Tongue (tissue), 2 donors: Measurements from ENCODE around the gene NOXA1. TPM values are rescaled to one million over a fixed set of nuclear protein-coding genes. Genes with fewer than 3 reads are reported as not detected.

Experiments used
- DNase-seq: peaks from one replicate; pipeline ENCODE4 v3.0.0-alpha.2; 2015
- total RNA-seq: library from RNA; depleted of rRNA; stranded (reverse); fragments of >200 nt; gene quantifications from one replicate; pipeline ENCODE4 v1.2.3, GENCODE V29; 2014

NOXA1 gene
- total RNA-seq, 1 donor from 2014 or later, result 1.2 TPM

DNA sequence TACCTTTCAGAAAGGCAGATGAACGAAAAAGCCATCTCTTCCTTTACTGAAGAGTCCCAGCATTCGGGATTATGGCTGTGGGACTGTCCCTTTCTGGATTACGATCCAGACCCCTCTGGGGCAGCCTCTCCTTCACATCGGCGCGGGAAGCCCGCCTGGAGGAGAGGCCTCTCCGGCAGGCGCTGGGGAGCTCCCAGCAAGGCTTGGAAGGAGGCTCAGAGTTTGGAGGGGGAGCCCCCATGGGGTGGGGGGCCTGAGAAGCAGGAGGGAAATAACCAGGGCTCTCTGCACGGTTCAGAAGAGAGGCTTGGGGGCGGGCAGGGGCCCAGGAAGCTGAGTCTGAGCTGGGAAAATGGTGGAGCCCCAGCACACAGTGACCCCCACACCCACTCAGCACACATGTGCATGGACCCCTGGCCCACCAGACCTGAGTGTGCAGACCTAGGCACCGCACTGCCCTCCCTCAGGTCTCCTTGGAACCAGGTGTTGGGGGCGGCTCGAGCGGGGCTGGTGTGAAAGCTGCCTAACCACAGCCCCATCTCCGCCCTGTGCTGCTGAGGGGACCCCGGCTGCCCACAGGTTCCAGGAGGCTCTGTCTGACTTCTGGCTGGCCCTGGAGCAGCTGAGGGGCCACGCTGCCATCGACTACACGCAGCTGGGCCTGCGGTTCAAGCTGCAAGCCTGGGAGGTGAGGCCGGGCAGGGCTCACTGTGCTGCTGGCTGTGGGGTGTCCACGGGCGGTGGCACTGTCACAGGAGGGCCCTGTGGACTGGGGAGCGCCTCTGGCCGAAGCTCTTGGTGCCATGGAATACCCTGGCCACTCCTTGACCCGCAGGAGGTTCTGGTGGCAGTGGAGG lies 4.5 kb downstream of the NOXA1 start:
- no peak for DNase-seq

DNA sequence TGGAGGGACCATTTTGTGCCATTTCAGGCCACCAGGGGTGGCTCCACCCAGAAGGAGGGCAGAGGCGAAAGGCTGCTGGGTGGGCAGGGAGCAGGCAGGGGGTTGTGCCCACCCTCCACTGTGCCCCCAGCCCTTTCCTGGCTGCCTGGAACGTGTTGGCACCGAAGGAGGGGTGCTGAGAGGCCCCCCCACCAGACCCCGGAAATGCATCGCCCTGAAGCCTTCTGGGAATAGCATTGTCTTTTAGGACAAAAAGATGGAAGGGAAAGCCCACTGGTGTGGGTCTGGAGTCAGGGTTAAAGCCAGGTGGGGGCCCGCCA lies 5.1 kb downstream of the NOXA1 start:
- DNase-seq, result no peak

DNA sequence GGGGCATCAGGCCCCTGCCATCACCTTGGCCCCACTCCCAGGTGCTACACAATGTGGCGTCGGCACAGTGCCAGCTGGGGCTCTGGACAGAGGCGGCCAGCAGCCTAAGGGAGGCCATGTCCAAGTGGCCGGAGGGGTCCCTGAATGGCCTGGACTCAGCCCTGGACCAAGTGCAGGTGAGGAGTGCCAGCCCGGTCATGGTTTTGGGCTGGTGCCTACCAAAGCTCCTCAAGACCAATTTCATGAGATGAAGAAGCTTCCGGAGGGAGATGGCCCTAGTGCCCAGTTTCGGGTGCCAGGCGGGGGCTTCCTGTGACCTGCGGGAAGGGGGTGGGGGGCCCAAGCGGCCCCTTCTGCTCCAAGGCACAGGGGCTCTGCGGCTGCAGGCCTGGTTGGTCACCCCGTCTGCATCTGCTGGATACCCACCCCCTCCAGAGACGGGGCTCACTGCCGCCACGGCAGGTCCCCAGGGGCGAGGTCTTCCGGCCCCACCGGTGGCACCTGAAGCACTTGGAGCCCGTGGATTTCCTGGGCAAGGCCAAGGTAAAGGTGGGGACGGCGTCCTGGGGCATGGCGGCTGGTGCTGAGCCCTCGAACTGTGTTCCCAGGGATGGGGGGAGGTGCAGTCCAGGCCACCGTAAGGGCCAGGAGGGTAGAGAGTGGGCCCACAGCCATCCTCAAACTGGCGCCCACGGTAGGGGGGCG lies 5.8 kb downstream of the NOXA1 start:
- no peak for DNase-seq

DNA sequence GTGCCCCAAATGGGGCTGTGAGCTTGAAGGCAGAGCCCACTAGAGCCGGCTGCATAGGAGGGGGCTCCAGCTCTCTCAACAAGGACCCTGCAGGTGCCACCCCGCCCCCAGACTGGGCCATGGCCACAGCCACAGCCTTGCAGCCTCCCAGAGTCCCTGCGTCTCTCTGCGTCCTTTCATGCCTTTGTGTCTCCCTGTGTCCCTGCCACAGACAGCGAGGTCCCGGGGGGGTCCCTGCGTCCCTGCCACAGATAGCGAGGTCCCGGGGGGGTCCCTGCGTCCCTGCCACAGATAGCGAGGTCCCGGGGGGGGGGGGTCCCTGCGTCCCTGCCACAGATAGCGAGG lies 6.3 kb downstream of the NOXA1 start:
- no peak for DNase-seq

DNA sequence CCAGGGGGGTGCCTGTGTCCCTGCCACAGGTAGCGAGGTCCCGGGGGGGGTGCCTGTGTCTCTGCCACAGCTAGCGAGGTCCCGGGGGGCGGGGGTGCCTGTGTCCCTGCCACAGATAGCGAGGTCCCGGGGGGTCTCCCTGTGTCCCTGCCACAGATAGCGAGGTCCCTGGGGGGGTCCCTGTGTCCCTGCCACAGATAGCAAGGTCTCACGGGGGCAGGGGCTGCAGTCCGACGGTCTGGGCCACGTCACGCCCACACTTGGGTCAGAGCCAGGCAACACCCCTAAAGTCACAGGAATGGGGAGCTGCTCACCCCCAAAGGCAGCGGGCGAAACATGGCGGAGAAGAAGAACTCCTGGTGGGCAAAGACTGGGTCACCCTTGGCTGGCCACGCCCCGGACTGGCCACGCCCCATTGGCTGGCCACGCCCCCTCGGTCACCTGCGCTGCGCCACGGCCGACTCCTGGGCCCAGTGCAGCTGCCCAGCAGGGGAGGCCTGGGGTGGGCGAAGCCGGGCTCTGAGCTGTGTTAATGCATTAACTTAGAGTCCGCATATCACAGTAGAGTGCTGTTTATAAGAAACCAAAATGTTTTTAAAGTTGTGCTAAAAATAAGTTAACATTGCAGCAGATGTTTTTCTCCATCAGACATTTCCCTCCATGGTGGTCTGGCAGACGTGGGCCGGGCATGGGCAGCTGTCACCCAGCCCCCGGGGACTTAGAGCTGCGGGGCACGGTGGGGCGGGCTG lies 7.0 kb downstream of the NOXA1 start:
- DNase-seq, result no peak

DNA sequence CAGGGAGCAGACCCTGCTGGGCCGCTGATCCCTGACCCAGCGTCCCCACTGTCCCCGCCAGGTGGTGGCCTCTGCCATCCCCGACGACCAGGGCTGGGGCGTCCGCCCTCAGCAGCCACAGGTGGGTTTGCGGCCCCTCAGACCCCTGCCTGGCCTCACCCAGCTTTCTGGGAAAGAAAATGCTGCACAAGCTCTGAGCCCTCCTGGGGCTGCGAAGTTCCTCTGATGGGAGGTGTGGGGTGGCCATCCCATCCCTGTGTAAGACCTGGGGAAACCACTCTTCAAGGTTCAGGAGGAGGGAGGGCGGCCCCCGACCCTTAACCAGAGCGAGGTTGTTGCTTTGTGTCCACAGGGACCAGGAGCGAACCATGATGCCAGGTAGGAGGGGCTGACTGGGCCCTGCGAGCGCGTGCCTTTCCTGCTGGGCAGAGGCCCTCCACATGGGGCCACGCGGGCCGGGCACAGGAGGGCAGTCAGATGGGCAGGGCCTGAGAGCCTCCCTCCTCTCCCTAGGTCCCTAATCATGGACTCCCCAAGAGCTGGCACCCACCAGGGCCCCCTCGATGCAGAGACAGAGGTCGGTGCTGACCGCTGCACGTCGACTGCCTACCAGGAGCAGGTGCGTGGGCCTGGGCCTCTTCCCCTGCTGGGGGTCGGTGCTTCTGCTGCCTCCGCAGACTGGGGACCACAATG lies 7.7 kb downstream of the NOXA1 start:
- no peak for DNase-seq

DNA sequence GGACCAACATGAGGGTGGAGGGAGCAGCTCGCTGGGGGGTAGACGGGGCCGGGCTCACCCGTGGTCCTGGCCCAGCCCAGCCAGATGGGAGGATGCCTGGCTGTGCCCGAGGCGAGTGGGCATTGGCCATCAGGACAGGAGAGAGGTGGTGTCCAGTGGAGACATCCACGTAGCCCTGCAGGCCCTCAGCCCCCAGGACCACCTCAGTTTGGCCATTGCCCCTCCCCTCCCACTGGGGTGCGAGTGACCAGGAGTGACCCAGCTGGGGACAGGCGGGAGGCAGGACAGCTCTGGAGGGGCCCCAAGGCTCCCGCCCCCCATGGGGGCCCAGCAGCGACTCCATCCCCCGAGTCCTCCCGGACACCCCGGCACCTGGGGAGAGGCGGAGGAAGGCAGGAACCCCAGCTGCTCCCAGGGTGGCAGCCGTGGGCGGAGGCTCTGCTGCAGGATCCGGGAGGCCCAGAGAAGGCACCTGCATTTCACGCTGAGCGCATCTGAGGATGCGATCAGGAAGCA lies 8.3 kb downstream of the NOXA1 start:
- no peak for DNase-seq

DNA sequence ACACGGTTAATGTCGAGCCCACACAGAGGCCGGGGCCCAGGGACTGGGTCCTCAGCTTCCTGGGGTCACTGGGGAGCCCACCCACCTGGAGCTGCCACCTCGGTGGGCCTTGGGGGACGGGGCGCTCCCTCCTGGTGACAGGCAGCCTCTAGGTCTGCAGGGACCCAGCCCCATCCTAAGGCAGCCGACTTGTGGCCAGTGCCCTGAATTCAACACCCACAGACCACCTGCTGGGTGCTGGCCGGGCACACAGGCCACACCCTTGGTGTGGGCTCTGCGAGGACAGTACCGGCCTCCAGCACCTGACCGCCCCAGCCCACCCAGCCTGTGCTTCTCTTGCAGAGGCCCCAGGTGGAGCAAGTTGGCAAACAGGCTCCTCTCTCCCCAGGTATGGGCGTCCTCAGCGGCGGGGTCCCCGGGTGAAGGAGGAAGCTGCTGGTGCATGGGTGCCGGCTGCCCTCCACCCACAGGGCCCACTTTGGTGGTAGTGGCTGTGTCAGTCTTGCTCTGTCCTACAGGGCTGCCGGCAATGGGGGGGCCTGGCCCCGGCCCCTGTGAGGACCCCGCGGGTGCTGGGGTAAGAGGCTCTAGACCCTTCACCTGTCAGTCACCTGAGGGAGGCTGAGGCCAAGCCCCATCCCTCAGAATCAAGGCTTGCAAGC lies 9.6 kb downstream of the NOXA1 start:
- no peak for DNase-seq

DNA sequence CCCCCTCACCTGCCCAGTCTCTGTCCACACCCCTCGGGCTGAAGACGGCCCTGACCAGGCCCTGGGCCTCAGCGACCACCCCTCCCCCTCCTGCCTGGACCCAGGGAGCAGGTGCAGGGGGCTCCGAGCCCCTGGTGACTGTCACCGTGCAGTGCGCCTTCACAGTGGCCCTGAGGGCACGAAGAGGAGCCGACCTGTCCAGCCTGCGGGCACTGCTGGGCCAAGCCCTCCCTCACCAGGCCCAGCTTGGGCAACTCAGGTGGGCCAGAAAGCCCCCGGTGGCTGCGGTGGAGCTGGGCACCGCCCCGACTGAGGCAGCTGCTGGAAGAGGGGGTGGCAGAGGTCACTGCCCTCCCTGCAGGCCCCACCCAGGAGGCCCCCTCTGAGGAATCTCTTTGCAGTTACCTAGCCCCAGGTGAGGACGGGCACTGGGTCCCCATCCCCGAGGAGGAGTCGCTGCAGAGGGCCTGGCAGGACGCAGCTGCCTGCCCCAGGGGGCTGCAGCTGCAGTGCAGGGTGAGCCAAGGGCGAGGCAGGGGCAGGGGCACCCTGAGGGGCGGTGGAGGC lies 10.2 kb downstream of the NOXA1 start:
- DNase-seq, result no peak

DNA sequence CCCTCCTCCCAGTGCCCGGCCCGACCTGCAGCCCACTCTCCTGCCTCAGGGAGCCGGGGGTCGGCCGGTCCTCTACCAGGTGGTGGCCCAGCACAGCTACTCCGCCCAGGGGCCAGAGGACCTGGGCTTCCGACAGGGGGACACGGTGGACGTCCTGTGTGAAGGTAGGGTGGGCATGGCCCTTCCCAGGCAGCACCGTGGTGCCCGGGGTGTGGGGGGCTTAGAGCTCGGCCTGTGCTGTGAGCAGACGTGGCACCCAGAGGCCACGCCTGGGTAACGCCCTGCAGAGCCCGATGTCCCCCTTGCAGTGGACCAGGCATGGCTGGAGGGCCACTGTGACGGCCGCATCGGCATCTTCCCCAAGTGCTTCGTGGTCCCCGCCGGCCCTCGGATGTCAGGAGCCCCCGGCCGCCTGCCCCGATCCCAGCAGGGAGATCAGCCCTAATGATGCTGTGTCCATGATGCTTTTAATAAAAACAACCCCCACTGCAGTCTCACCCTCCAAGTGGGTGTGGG lies 10.8 kb downstream of the NOXA1 start:
- DNase-seq, result no peak

DNA sequence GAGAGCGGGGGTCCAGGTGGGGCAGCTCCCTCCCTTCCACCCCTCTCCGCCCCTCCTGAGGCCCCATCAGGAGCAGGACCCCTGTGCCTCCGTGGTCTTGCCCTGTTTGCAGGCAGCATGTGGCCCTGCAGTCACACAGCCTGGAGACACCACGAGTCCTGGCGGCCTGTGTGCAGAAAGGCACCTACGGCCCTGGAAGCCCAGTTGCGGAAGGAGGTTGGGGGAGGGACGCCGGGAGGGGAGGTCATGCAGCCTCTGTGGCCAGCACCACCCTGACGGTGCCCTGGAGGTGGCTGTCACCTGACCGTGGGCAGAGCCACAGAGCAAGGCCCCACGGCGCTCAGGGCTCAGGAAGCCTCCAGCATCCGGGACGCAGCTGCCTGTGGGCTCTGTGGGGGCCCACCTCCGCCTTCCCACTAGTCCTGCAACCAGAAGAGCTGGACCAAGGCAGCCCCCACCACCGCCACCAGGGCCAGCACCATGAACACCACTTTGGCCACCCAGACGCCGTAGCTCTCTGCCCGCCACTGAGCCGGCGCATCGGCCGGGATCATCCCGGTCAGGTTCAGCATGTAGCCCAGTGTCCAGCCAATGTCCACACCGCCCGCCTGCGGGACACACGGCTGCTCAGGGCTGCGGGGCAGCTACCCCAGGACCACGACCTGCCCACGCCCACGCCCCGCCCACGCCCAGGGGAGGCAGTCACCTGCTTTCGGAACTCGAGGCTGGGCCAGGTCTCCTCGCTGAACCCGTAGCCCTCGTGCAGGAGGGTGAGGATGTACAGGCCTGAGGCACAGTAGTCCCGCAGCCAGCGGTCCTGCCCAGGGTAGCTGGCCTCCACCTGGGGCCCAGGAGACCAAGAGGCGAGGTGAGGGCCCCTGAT lies 11.5 kb downstream of the NOXA1 start:
- no peak for DNase-seq

DNA sequence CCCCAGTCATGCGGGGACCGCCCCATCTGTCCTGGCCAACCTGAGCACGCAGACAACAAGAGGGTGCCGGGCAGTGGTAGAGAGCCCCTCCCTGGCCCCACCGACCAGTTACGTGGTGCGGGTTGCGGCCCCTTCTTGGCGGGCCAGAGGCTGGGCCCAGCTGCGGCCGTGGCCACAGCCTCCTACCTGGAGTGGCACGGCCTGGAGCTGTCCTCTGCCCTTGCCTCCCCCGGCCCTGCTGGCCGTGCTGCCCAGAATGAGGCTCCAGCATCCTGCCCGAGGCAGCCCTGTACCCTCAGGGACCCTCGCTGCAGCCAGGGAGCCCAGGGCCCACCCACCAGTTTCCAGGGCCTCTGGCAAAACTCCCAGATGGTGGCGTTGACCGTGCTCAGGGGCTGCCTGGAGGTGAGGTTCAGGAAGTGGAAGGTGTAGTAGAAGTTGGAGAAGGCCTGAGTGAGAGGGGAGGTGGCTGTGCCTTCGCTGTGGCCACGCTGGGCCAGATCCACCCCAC lies 12.2 kb downstream of the NOXA1 start:
- no peak for DNase-seq

DNA sequence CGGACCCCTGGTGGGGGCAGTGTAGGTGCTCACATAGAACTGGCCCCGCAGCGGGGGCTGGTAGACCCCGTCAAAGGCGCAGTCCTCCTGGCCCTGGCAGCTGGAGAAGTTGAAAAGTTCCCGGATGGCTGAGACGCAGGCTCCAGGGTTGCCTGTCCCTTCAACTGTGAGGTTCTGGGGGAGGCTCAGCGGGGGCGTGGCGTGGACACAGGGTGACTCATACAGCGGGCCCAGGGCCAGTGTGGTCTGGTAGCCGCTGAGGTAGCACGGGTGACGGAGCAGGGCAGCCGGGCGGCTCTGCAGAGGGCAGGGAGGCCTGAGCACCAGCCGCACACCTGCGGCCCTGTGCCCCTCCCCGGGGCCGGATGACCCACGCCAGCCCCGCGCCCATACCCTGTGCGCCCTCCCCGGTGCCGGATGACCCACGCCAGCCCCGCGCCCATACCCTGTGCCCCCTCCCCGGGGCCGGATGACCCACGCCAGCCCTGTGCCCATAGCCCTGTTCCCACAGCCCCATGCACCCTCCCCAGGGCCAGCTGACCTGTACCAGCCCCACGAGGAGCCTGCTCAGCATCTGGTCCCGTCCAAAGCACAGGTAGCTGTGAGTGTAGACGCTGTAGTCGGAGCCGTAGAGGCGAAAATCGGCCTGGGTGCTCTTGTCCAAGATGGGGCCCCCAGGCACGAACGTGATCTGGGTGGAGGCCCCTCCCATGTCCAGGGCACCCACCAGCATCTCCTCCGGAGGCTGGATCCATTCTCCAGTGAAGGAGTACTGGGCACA lies 13.0 kb downstream of the NOXA1 start:
- no peak for DNase-seq

DNA sequence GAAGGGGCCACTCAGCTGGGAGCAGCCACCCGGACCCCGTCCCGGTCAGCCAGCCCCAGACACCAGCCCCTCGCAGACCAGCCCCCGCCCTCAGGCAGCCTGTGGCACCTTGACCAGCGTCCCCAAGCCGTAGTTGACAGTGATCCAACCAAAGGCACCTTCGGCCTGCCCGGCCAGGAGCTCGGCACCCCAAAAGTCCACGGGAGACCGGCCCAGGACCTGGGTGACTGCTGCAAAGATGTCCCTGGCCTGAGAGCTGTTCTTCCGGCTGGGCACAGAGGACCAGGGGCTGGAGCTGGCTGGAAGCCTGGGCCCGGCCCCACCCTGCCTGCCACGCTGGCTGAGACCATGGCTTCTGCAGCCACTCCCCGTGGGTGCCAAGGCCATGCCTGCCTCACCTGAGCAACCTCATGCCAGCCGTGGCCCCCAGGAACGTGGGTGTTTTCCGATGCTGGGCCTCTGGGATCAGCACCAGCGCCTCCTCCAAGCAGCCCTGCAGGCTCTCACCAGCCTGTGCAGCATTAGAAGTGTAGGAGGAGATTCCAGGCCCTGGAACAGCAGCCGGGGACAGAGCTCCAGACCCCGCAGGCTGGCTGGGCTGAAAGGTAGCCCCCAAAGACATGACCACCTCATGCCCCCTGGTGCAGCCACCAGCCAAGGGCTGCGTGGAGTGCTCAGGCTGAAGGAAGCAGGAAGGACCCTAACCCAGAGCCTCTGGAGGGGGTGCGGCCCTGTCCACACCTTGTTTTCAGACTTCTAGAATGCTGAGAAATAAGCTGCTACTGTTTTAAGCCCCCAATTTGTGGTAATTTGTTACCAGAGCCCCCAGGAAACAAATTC lies 13.8 kb downstream of the NOXA1 start:
- no peak for DNase-seq

DNA sequence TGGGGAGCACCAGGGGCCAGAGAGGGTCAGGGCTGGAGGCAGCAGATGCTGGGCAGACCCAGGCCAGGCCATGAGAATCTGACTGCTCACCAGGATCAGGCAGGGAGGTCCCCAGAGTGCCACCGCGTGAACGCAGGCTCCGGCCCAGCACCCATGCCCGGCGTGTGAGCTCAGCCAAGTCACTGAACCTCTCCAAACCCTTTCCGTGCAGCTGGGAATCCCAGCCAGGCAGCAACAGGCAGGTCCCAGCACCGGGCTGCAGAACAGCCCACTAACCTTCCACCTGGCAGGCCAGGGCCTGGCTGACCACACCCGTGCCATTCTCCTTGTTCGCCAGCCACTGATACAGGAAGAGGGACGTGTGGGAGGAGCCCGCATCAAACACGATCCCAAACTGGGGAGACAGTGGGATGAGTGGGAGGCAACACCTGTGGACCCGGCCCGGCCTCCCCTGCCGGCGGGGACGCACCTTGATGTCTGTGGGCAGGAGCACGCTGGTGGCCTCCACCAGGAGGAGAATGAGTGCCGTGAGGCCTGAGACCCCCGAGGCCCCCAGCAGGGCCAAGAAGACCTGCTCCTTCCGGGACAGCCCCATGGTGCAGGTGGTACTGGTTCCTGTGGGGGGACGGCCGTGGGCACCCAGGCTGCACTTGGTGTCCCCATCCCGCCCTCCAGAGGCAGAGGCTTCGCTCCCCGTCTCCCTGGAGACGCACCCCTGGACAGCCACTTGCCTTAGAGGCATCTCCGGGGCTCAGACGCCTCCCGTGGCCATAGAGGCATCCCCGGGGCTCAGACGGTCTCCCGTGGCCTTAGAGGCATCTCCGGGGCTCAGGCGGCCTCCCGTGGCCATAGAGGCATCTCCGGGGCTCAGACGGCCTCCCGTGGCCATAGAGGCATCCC lies 14.7 kb downstream of the NOXA1 start:
- no peak for DNase-seq

DNA sequence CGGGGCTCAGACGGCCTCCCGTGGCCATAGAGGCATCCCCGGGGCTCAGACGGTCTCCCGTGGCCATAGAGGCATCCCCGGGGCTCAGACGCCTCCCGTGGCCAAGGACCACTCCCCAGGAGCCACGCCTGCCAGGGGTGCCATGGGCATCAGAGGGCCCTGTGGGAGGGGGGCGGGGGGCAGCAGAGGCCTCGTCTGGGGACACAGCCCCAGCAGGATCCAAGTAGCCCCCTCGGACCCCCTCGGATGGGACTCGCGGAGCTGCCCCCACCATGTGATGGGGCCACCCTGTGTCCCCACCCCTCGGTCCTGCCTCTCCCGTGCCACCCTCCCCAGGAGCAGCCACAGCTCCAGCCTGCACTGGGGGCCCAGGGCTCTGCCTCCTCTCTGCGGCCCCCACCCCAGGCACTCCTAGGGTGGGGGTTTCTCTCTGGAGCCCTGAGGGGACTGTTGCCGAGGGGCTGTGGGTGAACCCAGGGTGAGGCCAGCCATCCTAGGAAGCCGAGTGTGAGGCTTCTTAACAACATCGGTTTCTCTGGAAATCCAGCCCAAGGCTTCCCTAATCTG lies 15.5 kb downstream of the NOXA1 start:
- DNase-seq, result no peak
